Esophagus squamous epithelium (tissue), 5 donors: ENCODE results near the gene BCKDHB. TPM values are rescaled to one million over a fixed set of nuclear protein-coding genes. Genes with fewer than 3 reads are reported as not detected.
"Not testable (repeated sequence)": the region's sequence is repeated elsewhere in the genome, so short reads cannot be mapped to it uniquely, and the experiment has no call there.

Source experiments
- DNase-seq: peaks from one replicate; lab custom pipeline; 2025; lab: John Stamatoyannopoulos, UW
- H3K27ac ChIP-seq, 4 donors: fragments of 200-600 bp; sonication (generic); one replicate each; pipeline ENCODE4 v1.5.1; 2016 to 2019; ENCODE audit warnings: mild to moderate bottlenecking in 1 of 4
- H3K27me3 ChIP-seq, 4 donors: fragments of 200-600 bp; sonication (generic); 1 replicate in 3 of 4; 2 replicates in 1 of 4; pipeline versions ENCODE4 v1.5.1 to v1.6.0; 2017 to 2021; ENCODE audit warnings: antibody characterized with exemption in 1 of 4
- H3K36me3 ChIP-seq, 3 donors: fragments of 200-600 bp; sonication (generic); one replicate each; pipeline ENCODE4 v1.5.1; 2016 to 2019
- H3K4me1 ChIP-seq, 3 donors: fragments of 200-600 bp; sonication (generic); one replicate each; pipeline ENCODE4 v1.5.1; 2017 to 2019
- H3K4me3 ChIP-seq, 4 donors: fragments of 200-600 bp; sonication (generic); 1 replicate in 3 of 4; 2 replicates in 1 of 4; pipeline ENCODE4 v1.5.1; 2016 to 2019; ENCODE audit warnings: mild to moderate bottlenecking in 2 of 4, moderate library complexity in 1 of 4
- H3K9me3 ChIP-seq, 3 donors: fragments of 200-600 bp; sonication (generic); one replicate each; pipeline ENCODE4 v1.5.1; 2016 to 2019
- POLR2A ChIP-seq, 4 donors: fragments of 450-650 bp; IDR thresholded peaks; one replicate each; pipeline ENCODE4 v1.6.1; 2017; ENCODE audit warnings: antibody characterized with exemption in 4 of 4, mild to moderate bottlenecking in 4 of 4, moderate library complexity in 3 of 4
- WGBS, 2 donors: methylation state at CpG; one replicate each; pipeline ENCODE4 v1.1.5; 2018; 5-methylcytosine and 5-hydroxymethylcytosine counted together
- intact Hi-C: fragments of 100-400 bp; cut with DNase I; formaldehyde crosslinking; loops from one replicate; pipeline ENCODE4 v1.15.0; 2022
- total RNA-seq, 4 donors: library from RNA; depleted of rRNA; stranded (reverse); fragments of >200 nt; gene quantifications; one replicate each; pipeline ENCODE4 v1.1.0, GENCODE V29; 2016
- TF ChIP-seq, protein P1 (sequence below), 6 experiments: fragments of 450-650 bp in 4 of 6; fragments of 200-600 bp in 2 of 6; sonication (generic) in 2 of 6; IDR thresholded peaks; one replicate each; pipeline ENCODE4 v1.5.1; 2016 to 2019; ENCODE audit warnings: antibody characterized with exemption in 6 of 6, mild to moderate bottlenecking in 4 of 6, moderate library complexity in 4 of 6
- donor health status: DM: yes; HTN: yes; CAD: no.

BCKDHB gene
- total RNA-seq, 4 donors from 2014 or later, result 7.6 to 15.8 (median 9.0) TPM

DNA sequence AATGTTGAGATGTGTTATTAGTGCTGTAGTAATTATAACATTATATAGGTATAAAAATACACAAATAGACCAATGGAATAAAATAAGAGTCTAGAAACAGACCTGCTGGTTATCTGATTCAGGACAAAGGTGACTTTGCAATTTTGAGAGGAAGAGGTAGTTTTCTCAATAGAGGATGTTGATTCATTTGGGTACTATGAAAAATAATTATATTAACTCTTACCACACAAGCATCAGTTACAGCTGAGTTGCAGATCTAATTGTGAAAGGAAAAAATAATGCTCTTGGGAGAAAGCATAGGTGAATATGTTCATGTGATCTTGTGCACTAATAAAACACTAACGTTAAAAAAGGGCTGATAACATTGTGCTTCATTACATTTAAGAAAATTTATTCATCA is 103.0 kb downstream of the BCKDHB start:
- TF ChIP-seq, protein P1, sequence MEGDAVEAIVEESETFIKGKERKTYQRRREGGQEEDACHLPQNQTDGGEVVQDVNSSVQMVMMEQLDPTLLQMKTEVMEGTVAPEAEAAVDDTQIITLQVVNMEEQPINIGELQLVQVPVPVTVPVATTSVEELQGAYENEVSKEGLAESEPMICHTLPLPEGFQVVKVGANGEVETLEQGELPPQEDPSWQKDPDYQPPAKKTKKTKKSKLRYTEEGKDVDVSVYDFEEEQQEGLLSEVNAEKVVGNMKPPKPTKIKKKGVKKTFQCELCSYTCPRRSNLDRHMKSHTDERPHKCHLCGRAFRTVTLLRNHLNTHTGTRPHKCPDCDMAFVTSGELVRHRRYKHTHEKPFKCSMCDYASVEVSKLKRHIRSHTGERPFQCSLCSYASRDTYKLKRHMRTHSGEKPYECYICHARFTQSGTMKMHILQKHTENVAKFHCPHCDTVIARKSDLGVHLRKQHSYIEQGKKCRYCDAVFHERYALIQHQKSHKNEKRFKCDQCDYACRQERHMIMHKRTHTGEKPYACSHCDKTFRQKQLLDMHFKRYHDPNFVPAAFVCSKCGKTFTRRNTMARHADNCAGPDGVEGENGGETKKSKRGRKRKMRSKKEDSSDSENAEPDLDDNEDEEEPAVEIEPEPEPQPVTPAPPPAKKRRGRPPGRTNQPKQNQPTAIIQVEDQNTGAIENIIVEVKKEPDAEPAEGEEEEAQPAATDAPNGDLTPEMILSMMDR (IDR thresholded peaks at IDR 0.05), result no peak
- no peak for TF ChIP-seq POLR2A (IDR thresholded peaks at IDR 0.05)
- Histone ChIP-seq H3K27ac (no peak overlapping the region), H3K4me1 (no peaks in the 10 kb centered on the region), H3K4me3 (no peak overlapping the region), H3K9me3 (no peaks in the 10 kb centered on the region), H3K27me3 (no peaks in the 10 kb centered on the region), H3K36me3 (peaks cover 0 to 5% (median 0%) of the 10 kb centered on the region in 3 donors)
- intact Hi-C loops, result no loop called here
- no peak for DNase-seq
- 71 to 79% methylated on average over 1 of the region's 1 CpG for WGBS, 2 donors

DNA sequence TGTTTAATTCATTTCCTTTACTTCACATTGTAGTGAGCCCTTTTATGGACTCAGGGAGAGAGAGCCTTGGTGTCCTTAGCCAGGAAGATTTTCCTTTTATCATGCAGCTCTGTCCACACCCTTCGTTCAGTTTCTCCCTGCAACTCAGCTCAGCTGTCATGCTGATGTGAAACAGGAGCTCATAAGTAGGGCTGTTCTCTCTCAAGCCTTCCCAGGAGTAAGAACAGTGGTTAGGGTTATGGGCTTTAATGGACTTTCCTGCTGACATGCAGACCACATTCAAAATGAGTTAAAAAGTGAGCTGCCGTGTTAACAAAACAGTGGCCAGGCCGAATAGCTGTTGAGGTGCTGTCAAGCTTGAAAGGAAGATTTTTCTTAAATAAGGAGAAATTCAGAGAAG is 104.1 kb downstream of the BCKDHB start:
- no peaks in the 10 kb centered on the region for H3K4me1 ChIP-seq
- TF ChIP-seq, protein P1 (IDR thresholded peaks at IDR 0.05), result no peak
- no peak for TF ChIP-seq POLR2A (IDR thresholded peaks at IDR 0.05)
- no peaks in the 10 kb centered on the region for H3K27me3 ChIP-seq
- intact Hi-C loops, result no loop called here
- no peak overlapping the region for H3K4me3 ChIP-seq
- H3K9me3 ChIP-seq, result no peaks in the 10 kb centered on the region
- no peaks in the 10 kb centered on the region for H3K36me3 ChIP-seq
- 62 to 69% methylated on average over 3 of the region's 3 CpGs for WGBS, 2 donors
- H3K27ac ChIP-seq, result no peak overlapping the region
- no peak for DNase-seq

DNA sequence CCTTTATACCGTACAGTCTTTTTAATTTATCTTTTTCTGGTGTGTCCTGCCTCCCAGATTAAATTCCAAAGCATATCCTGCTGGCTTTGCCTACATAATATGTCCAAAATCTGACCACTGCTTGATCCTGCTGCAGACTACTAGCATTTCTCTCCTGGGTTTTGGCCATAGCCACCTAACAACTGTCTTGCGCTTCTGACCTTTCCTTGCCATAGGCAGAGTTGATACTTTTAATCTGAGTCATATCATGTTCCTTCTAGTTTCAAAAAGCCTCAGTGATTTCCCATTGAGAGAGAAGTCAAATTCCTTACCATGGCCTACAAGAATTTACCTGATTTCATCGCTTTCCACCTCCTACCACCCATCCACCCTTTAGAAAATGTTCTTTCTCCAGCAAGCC is 104.8 kb downstream of the BCKDHB start:
- H3K36me3 ChIP-seq, result no peaks in the 10 kb centered on the region
- H3K27me3 ChIP-seq, result no peaks in the 10 kb centered on the region
- intact Hi-C loops, result no loop called here
- DNase-seq, result no peak
- no peaks in the 10 kb centered on the region for H3K9me3 ChIP-seq
- 87 to 89% methylated on average over 3 of the region's 3 CpGs for WGBS, 2 donors
- TF ChIP-seq POLR2A (IDR thresholded peaks at IDR 0.05), result no peak
- TF ChIP-seq, protein P1 (IDR thresholded peaks at IDR 0.05), result no peak
- H3K4me3 ChIP-seq, result no peak overlapping the region
- H3K4me1 ChIP-seq, result no peaks in the 10 kb centered on the region
- H3K27ac ChIP-seq, result no peak overlapping the region

DNA sequence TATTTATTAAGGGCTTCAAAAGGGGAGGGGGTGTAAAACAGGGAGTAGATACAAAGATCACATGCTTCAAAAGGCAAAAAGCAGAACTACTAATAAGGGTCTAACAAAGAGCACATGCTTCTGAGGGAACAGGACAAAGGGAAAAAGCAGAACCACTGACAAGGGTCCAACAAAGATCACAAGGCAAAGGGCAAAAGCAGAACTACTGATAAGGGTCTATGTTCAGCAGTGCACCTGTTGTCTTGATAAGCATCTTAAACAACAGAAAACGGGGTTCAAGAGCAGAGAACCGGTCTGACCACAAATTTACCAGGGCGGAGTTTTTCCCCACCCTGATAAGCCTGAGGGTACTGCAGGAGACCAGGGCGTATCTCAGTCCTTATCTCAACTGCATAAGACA is 105.4 kb downstream of the BCKDHB start:
- 73 to 78% methylated on average over 4 of the region's 4 CpGs for WGBS, 2 donors
- H3K4me3 ChIP-seq, intact Hi-C loops, H3K9me3 ChIP-seq, H3K27me3 ChIP-seq, DNase-seq, H3K36me3 ChIP-seq, H3K4me1 ChIP-seq, H3K27ac ChIP-seq: not testable (repeated sequence)

DNA sequence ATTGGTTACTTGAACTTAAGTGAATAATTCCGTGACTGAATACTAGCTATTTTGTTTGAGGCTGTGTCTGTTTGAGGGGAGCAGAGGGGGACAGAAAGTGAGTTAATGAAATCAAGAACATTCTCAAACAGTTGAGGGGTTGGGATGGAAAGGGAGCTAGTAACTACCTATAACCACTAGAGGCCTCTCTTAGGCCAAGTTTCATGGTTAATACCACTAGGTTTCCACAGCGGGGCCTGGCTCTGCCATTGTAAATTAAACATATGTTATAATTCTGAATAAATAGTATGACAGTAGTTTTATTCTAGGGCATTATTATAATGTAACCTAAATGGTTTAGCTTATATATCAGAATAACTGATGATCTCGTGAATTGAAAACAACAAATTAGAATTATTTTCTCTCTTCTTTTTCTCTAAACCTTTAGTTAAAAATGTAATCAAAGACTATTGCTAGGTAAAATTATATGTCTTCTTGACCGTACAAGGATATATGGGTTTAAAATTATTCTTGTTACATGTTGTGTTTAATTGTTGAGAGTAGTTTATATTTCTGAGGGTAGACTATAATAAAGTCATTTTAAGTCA is 108.1 kb downstream of the BCKDHB start:
- Histone ChIP-seq H3K4me1 (no peaks in the 10 kb centered on the region), H3K27me3 (no peaks in the 10 kb centered on the region), H3K4me3 (no peak overlapping the region), H3K36me3 (peaks cover 0 to 5% (median 0%) of the 10 kb centered on the region in 3 donors), H3K9me3 (no peaks in the 10 kb centered on the region), H3K27ac (no peak overlapping the region)
- DNase-seq, result no peak
- whole genome bisulfite sequencing, 2 donors, result 43 to 49% methylated on average over 4 of the region's 4 CpGs
- intact Hi-C loops, result no loop called here
- TF ChIP-seq, protein P1 (IDR thresholded peaks at IDR 0.05), result peak in 5 of 6 experiments; percentile 40 to 77 (median 58)
- TF ChIP-seq POLR2A (IDR thresholded peaks at IDR 0.05), result no peak

DNA sequence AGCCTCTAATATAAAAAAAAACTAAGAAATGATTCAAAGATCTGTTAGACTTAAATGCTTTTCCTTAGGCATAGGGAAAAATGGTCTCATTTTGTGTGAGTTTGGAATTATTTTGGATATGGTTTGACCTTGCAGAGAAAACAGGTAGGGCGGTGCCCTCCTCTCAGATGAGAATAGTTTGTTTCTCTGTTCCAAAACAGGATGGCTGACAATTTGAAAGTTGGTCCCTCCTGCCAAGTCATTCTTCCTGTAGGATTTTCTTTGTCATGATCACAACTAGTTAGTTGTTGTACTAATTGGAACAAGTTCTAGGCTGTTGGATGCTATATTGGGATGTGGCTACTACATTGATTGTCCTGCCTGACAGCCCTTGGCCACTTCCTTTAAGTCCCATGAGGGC is 108.6 kb downstream of the BCKDHB start:
- Histone ChIP-seq H3K27me3 (no peaks in the 10 kb centered on the region), H3K4me1 (no peaks in the 10 kb centered on the region), H3K36me3 (peaks cover 0 to 5% (median 0%) of the 10 kb centered on the region in 3 donors), H3K4me3 (no peak overlapping the region), H3K27ac (peak overlapping the region in 1 of 4 donors; percentile 4), H3K9me3 (no peaks in the 10 kb centered on the region)
- TF ChIP-seq POLR2A (IDR thresholded peaks at IDR 0.05), result no peak
- TF ChIP-seq, protein P1 (IDR thresholded peaks at IDR 0.05), result no peak
- no peak for DNase-seq
- 83 to 100% methylated on average over 1 of the region's 1 CpG for WGBS, 2 donors
- intact Hi-C loops, result no loop called here
